Measurements from ENCODE around the gene KCNH6. TPM values are rescaled to one million over a fixed set of nuclear protein-coding genes. Genes with fewer than 3 reads are reported as not detected.

KCNH6 gene
- polyA plus RNA-seq, 3 donors: not detected

GRCh38 chr17:63478814-63479494 lies 44.2 kb upstream of the KCNH6 start:
- H3K36me3 Mint-ChIP-seq: peaks cover 3 to 6% of the 10 kb centered on the region in 2 donors
- H3K4me3 Mint-ChIP-seq: peak overlapping the region in 1 of 2 donors; percentile 30
- Histone ChIP-seq H3K27me3 (ENCODE audit: control insufficient read depth in 2 of 2, insufficient read depth in 2 of 2, low read length in 2 of 2) (peaks cover 6 to 46% of the 10 kb centered on the region in 2 donors), H3K4me2 (replicated peaks; ENCODE audit: extremely low read depth, low read length, poor library complexity, severe bottlenecking) (no peak overlapping the region), H3K9ac (ENCODE audit: insufficient read depth, low read length, poor library complexity, severe bottlenecking) (no peak overlapping the region), H3K4me3 (replicated peaks in 1 of 3; ENCODE audit: low read depth in 2 of 3, low read length in 3 of 3) (no peak overlapping the region), H3K27ac (ENCODE audit: low read depth in 1 of 2, low read length in 2 of 2) (no peak overlapping the region), H2AFZ (ENCODE audit: insufficient read depth, low read depth, low read length, poor library complexity, severe bottlenecking) (no peak overlapping the region), H3K79me2 (ENCODE audit: insufficient read depth, low read length) (no peaks in the 10 kb centered on the region), H3K36me3 (replicated peaks in 1 of 2; ENCODE audit: control insufficient read depth in 1 of 2, insufficient read depth in 2 of 2, low read length in 2 of 2) (no peaks in the 10 kb centered on the region), H4K20me1 (ENCODE audit: insufficient read depth, low read length) (no peaks in the 10 kb centered on the region), H3K4me1 (ENCODE audit: control insufficient read depth in 1 of 2, insufficient read depth in 2 of 2, low read length in 2 of 2) (peaks cover 9 to 21% of the 10 kb centered on the region in 2 donors), H3K9me3 (replicated peaks in 1 of 2; ENCODE audit: control insufficient read depth in 1 of 2, insufficient read depth in 1 of 2, low read length in 2 of 2) (peaks cover 3 to 7% of the 10 kb centered on the region in 2 donors)
- 45% methylated on average over 14 of the region's 16 CpGs for WGBS (ENCODE audit: insufficient coverage)
- peaks cover 0 to 22% (median 4%) of the 10 kb centered on the region in 7 donors for H3K9me3 Mint-ChIP-seq
- H3K27ac Mint-ChIP-seq: no peak overlapping the region
- peak; percentile 72 for TF ChIP-seq CTCF (IDR thresholded peaks at IDR 0.05)
- H3K4me1 Mint-ChIP-seq: peaks cover 14% of the 10 kb centered on the region
- DNase-seq: peak; percentile 56 to 73 (median 57)
- peaks cover 32 to 55% (median 39%) of the 10 kb centered on the region in 3 donors for H3K27me3 Mint-ChIP-seq (ENCODE audit: low read depth in 3 of 3)
- intact Hi-C loops (cut with micrococcal nuclease): loop anchor here (1.0 kb wide), 2 partner anchors 54 to 55 kb away; no protein-coding TSS in a partner anchor

- peaks cover 6 to 40% of the 10 kb centered on the region in 2 donors for H3K27me3 ChIP-seq (ENCODE audit: control insufficient read depth in 2 of 2, insufficient read depth in 2 of 2, low read length in 2 of 2)
- no peak overlapping the region for H3K4me3 ChIP-seq (replicated peaks in 1 of 3; ENCODE audit: low read depth in 2 of 3, low read length in 3 of 3)
- TF ChIP-seq CTCF (IDR thresholded peaks at IDR 0.05): no peak
- peaks cover 29 to 48% (median 35%) of the 10 kb centered on the region in 3 donors for H3K27me3 Mint-ChIP-seq (ENCODE audit: low read depth in 3 of 3)
- H3K27ac ChIP-seq (ENCODE audit: low read depth in 1 of 2, low read length in 2 of 2): no peak overlapping the region
- H4K20me1 ChIP-seq (ENCODE audit: insufficient read depth, low read length): no peaks in the 10 kb centered on the region
- H3K36me3 ChIP-seq (replicated peaks in 1 of 2; ENCODE audit: control insufficient read depth in 1 of 2, insufficient read depth in 2 of 2, low read length in 2 of 2): no peaks in the 10 kb centered on the region
- intact Hi-C loops (cut with micrococcal nuclease): loop anchor here (1.0 kb wide), 2 partner anchors 54 to 55 kb away; no protein-coding TSS in a partner anchor
- DNase-seq: no peak
- peaks cover 3 to 7% of the 10 kb centered on the region in 2 donors for H3K9me3 ChIP-seq (replicated peaks in 1 of 2; ENCODE audit: control insufficient read depth in 1 of 2, insufficient read depth in 1 of 2, low read length in 2 of 2)
- H3K79me2 ChIP-seq (ENCODE audit: insufficient read depth, low read length): no peaks in the 10 kb centered on the region
- H3K9me3 Mint-ChIP-seq: peaks cover 0 to 20% (median 4%) of the 10 kb centered on the region in 7 donors
- peaks cover 9 to 21% of the 10 kb centered on the region in 2 donors for H3K4me1 ChIP-seq (ENCODE audit: control insufficient read depth in 1 of 2, insufficient read depth in 2 of 2, low read length in 2 of 2)
- H3K27ac Mint-ChIP-seq: no peak overlapping the region
- peaks cover 3 to 6% of the 10 kb centered on the region in 2 donors for H3K36me3 Mint-ChIP-seq
- peaks cover 12% of the 10 kb centered on the region for H3K4me1 Mint-ChIP-seq
- 86% methylated on average over 17 of the region's 17 CpGs for WGBS (ENCODE audit: insufficient coverage)
- H3K4me2 ChIP-seq (replicated peaks; ENCODE audit: extremely low read depth, low read length, poor library complexity, severe bottlenecking): no peak overlapping the region
- no peak overlapping the region for H3K9ac ChIP-seq (ENCODE audit: insufficient read depth, low read length, poor library complexity, severe bottlenecking)
- H3K4me3 Mint-ChIP-seq: no peak overlapping the region
- no peak overlapping the region for H2AFZ ChIP-seq (ENCODE audit: insufficient read depth, low read depth, low read length, poor library complexity, severe bottlenecking)
Measured at GRCh38 chr17:63479495-63480184, 43.5 kb upstream of the KCNH6 start.

Data from CD14-positive monocyte (primary cell).